Medulla oblongata (tissue), 1 donor: Measurements from ENCODE around the gene CABLES2.

ENCODE experiments used
- DNase-seq: peaks from one replicate; pipeline ENCODE4 v3.0.0-alpha.2; 2015; ENCODE audit errors: extremely low spot score

Gene CABLES2

DNA sequence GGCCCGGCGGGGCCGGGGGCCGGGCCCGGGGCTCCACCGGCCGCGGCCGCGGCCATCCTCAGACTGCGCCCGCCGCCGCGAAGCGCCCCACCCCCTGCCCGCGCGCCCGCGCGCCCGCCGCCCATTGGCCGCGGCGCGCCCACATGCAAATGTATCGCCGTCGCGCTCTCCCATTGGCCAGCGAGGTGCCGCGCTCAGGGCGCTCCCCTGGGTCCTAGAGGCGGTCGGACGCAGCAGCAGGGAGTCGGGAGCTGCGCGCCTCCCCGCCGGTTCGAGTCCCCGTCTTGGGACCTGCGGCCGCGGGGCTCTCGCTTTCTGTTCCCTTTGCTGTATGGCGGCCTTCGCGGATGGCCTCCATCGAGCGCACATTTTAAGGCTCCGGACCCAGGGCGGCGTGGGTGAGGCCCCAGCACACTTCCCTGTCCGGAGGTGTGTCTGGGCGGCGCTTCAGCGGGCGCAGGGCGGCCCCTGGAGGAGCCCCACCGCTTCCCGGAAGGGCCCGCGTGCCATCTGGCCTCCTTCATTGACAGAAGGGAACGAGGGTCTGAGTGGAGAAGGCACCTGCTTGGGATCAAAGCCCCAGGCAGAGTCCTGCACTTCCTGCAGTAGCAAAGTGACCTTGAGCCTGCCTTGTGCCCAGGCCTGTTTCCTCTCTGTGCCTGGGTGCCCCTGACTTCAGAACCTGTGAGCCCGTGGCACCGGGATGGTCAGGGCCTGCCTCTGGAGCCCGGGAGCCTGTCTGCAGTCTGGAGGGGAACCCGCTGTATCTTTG lies at the start of gene CABLES2:
TSS of gene CABLES2 (minus strand) at position 65 of the 772 bp plus-strand sequence. CDS start at position 56, 9 bp downstream.
- DNase-seq = peak; percentile 95

- no peak for DNase-seq
Observed at GRCh38 chr20:62455929-62456328, 48.8 kb upstream of the CABLES2 start.

DNA sequence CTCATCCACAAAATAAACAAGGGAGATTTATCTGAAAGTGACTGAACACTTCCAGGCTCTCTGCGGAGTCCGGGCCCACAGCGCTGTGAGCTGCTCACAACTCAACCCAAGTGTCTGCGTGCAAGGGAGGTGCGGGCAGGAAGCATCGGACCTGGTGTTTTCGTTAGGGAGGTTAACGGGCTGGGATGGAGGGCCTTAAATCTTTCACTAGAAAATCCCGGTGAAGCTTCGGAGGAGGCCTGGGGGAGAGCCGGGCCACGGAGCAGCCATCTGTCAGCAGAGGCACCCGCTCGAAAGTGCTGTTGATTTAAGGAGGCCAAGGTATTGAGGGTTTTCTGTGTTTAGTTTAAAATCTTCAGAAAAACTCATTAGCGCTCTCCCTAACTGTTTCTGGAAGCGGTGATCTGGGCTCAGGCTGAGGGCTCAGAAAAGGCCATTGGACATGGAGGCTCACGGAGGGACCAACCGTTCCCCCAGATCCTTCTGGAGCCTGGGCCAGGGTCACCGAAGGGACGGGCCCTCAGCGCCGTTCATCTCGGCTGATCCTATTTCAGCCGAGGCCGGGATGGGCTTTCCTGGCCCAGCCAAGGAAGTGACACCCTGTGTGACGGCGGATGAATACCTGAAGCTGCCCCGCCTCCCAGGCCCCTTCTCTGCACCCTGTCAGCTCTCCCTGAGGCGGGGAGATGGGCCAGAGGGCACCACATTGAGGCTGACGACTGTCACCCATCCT lies 48.0 kb upstream of the CABLES2 start:
- no peak for DNase-seq

GRCh38 chr20:62453186-62453808 lies 46.2 kb upstream of the CABLES2 start:
- no peak for DNase-seq

DNA sequence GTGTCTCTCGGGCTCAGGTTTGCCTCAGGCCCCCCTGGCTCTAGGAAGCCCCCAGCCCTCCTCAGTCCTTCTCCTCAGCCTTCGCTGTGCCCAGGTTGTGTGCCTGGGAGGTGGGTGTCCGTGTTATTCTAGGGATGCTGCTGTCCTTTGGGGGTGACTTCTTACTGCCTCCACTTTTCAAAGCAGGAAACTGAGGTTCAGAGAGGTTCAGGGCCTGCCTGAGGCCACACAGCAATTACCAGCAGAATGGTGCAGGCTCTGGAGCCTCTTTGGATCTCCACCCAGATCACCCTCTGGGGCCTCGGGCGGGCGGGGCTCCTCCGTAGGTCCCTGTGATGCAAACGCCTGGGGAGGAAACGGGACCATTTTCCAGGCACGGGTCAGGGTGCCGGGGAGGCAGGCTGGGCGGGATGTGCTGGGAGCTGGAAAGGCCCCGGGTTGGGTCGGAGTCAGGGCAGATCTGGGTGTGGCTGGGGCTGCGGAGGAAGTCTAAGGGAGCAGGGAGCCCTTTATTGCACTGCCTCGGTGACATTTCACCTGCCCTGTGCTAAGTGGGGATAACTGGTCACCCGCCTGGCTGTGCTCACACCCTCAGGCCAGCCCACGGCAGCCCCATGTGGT lies 45.5 kb upstream of the CABLES2 start:
- no peak for DNase-seq

DNA sequence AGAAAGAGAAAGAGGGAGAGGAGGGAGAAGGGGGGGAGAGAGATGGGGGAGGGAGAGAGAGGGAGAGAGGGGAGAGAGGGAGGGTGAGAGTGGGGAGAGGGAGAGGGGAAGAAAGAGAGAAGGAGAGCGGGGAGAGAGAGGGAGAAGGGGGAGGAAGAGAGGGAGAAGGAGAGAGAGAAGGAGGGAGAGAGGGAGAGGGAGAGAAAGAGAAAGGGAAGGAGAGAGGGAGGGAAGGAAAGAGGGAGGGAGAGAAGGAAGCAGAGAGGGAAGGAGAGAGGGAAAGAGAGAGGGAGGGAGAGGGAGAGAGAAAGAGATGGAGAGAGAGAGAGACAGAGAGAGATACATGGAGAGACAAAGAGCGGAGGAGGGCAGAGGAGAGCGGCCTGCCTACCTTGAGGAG lies 44.9 kb upstream of the CABLES2 start:
- DNase-seq = no peak

GRCh38 chr20:62451156-62451767 lies 44.2 kb upstream of the CABLES2 start:
- no peak for DNase-seq

GRCh38 chr20:62449951-62450691 lies 43.0 kb upstream of the CABLES2 start:
- DNase-seq = no peak

GRCh38 chr20:62448788-62449187 lies 41.7 kb upstream of the CABLES2 start:
- DNase-seq = no peak

- no peak for DNase-seq
Observed at GRCh38 chr20:62448038-62448437, 41.0 kb upstream of the CABLES2 start.

DNA sequence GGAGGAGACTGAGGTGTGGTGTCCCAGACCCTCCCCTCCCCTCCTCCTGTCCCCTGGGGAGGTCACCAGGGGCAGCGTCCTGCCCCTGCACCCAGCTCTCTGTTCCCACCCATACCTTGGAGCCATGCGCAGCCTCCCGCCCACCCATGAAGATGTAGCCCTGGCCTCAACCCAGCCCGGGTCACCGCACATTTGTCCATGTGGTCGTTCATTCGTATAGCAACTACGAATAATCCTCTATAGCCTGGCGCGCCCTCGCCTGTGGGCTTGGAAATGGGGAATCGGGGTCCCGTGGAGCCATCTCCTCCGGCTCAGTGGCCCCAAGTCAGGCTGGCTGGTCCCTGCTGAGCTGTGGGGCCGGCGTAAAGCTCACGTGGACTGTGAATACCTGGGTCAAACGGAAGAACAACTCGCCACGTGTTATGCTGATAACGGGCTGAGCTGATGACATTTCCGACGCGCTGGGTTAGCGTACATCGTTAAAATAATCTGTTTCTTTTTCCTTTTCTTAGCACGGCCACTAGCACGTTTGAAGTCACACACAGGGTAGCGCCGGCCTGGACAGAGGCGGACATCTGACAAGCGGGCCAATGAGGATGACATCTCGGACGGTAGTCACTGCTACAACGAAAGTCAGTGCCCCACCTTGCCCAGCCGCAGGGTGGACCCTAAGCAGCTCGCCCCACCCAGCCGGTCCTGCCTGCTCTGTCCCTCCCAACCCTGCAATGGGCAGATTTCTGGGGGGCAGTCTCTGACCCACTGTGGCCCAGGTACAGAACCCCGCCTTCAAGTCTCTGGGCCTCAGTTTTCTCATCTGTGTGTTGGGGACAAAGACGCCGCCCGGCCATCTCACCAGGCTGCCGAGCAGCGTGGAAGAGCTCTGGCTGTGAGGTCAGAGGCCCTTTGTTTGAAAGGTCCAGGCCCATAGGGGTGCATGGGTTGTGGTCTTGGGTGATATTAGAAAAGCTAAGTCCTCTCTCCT lies 40.1 kb upstream of the CABLES2 start:
- no peak for DNase-seq

GRCh38 chr20:62446481-62446880 lies 39.4 kb upstream of the CABLES2 start:
- no peak for DNase-seq

DNA sequence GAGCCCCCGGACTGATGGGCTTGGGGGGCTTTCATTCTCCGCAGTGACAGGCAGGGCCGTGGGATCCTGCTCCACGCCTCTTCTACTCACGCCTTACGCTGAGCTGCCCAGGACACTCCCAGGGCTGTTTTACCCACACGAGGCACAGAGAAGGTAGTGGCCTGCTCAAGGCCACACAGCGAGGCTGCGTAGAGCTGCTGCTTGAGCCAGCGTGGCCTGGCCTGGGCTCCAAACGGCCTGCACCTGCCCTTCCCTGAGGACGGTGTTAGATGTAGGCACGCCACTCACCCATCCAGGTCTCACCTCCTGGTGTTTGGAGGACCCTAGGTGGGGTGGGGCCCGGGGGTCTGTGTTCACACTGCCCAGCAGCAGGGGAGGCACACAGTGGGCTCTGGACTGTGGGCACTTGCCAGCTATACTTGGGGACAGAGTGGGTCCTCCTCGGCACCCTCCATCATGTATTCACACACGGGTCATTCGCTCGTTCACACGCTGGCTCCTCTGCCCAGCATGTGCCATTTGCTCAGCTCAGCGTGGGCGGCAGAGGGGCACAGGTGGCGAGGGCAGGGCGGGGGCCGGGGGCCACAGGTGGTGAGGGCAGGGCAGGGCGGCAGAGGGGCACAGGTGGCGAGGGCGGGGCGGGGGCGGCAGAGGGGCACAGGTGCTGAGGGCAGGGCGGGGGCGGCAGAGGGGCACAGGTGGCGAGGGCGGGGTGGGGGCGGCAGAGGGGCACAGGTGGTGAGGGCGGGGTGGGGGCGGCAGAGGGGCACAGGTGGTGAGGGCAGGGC lies 38.7 kb upstream of the CABLES2 start:
- DNase-seq = no peak

DNA sequence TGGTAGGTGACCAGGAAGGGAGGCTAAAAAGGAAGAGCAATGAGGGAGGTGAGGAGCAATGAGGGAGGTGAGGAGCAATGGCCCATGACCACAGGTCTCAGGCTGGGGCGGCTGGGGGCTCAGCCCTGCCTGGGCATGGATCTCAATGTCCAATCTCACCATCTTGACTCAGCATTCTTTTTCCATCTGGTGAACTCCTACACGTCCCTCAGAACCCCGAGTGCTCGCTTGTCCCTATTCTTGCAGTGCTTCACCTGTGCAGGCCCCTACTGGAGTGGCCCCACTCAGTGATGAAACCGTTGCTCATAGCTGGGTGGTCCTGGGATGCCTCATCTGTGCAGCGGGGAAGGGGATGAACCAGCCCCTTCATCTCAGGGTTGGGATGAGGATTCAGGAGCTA lies 37.2 kb upstream of the CABLES2 start:
- no peak for DNase-seq

DNA sequence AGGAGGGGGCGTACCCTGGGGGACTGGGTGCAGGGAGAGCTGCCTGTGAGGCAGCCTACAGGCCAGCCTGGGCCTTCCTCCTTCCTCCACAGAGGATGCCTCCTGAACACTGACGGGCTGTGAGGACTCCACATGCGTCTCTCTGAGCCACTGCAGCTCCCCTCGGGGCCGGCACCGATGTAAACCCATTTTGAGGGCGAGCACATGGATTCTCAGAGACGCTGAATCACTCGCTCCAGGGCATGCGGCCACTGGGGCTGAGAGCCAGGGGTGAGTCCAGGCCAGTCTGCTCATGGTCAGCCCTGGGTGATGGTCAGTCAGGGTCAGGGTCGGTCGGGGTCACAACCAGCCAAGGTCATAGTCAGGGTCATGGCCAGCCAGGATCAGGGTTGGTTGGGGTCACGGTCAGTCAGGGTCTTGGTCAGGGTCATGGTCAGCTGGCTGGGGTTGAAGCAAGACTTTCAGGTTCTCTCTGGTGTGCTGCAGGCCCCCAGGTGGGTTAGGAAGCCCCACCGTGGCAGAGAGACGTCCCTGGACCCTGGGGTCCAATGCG lies 35.0 kb upstream of the CABLES2 start:
- DNase-seq = no peak

DNA sequence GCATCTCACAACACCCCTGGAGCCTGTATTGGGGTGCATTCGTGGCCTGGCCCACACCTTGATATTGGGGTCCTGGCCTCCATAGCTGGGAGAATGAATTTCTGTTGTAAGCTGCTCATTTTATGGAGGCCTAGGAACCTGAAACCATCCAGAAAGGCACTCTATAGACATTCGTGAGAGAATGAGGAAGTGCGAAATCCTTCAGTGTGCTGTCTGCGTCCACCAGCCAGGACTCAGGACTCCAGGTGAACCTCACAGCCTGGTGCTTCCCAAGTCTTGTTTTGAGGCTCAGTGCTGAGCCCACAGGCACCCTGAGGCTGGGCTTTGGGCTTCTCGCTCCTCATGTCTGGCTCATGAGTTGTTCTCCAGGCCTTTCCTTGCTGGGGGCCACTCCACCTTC lies 32.1 kb upstream of the CABLES2 start:
- no peak for DNase-seq

GRCh38 chr20:62437927-62438326 lies 30.8 kb upstream of the CABLES2 start:
- no peak for DNase-seq

DNA sequence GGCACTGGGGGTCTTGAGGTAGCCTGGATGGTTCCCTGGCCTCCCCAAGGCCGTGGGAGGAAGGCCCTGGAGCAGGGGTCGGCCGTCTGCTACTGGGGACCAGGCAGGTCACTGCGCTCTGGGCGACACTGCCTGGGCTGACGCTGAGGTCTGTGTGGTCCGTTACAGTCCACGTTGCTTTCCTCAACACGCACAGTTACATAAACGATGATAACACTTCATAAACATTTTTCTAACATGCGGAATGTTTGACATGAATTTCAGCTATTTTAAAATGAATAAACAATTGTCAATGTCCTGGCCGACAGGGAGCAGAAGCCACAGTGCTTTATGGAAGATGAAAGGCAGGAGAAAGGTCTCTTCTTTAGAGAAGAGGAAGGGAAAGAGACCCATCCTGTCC lies 30.4 kb upstream of the CABLES2 start:
- no peak for DNase-seq

GRCh38 chr20:62436692-62437091 lies 29.6 kb upstream of the CABLES2 start:
- DNase-seq = no peak
